GM21576 (cell line): Measurements from ENCODE around the gene TAF3.
"Not testable (repeated sequence)": the region's sequence is repeated elsewhere in the genome, so short reads cannot be mapped to it uniquely, and the experiment has no call there.

ENCODE experiments used
- ATAC-seq: cut with Tn5 transposase; IDR thresholded peaks from one replicate; pipeline ENCODE4 v1.9.1; 2021; ENCODE audit warnings: mild to moderate bottlenecking, moderate library complexity; ENCODE audit not compliant: unreplicated experiment

Gene TAF3

GRCh38 chr10:7818295-7819120 is at the start of gene TAF3:
Gene TAF3 (plus strand): TSS chr10:7818505. CDS start chr10:7818710, 205 bp downstream.
- ATAC-seq = peak; percentile 85

- ATAC-seq = no peak
Observed at GRCh38 chr10:7773845-7774801, 44.2 kb upstream of the TAF3 start.

GRCh38 chr10:7776777-7777176 is 41.5 kb upstream of the TAF3 start:
- ATAC-seq = no peak

- not testable (repeated sequence) for ATAC-seq
Observed at GRCh38 chr10:7782194-7782593, 36.1 kb upstream of the TAF3 start.

GRCh38 chr10:7786430-7786829 is 31.9 kb upstream of the TAF3 start:
- ATAC-seq = no peak

- ATAC-seq = no peak
Observed at GRCh38 chr10:7787150-7787856, 31.0 kb upstream of the TAF3 start.

GRCh38 chr10:7787857-7788638 is 30.3 kb upstream of the TAF3 start, which contains the start of the genes ATP5F1C and KIN:
Gene ATP5F1C (plus strand): TSS chr10:7788177. CDS start chr10:7788208, 31 bp downstream.
Gene KIN (minus strand): TSS chr10:7787993. CDS start chr10:7787933, 60 bp downstream.
- ATAC-seq = peak; percentile 97

GRCh38 chr10:7788639-7789286 is 29.5 kb upstream of the TAF3 start:
- peak; percentile 11 for ATAC-seq

GRCh38 chr10:7789390-7789789 is 28.9 kb upstream of the TAF3 start:
- no peak for ATAC-seq

- no peak for ATAC-seq
Observed at GRCh38 chr10:7792541-7792940, 25.8 kb upstream of the TAF3 start.

- no peak for ATAC-seq
Observed at GRCh38 chr10:7794251-7795026, 23.9 kb upstream of the TAF3 start.

- no peak for ATAC-seq
Observed at GRCh38 chr10:7795605-7796004, 22.7 kb upstream of the TAF3 start.

- no peak for ATAC-seq
Observed at GRCh38 chr10:7797582-7797981, 20.7 kb upstream of the TAF3 start.

- ATAC-seq = no peak
Observed at GRCh38 chr10:7802606-7803005, 15.7 kb upstream of the TAF3 start.

GRCh38 chr10:7804216-7804615 is 14.1 kb upstream of the TAF3 start:
- ATAC-seq = no peak

GRCh38 chr10:7804741-7805140 is 13.6 kb upstream of the TAF3 start:
- ATAC-seq = no peak

GRCh38 chr10:7808686-7809267 is 9.5 kb upstream of the TAF3 start:
- ATAC-seq = no peak

GRCh38 chr10:7810443-7810842 is 7.9 kb upstream of the TAF3 start:
- no peak for ATAC-seq
